ENCODE data around the gene DENND4A. TPM values are rescaled to one million over a fixed set of nuclear protein-coding genes. Genes with fewer than 3 reads are reported as not detected.

DENND4A gene
- total RNA-seq, 1 experiment from 2014 or later: 16.9 TPM

GRCh38 chr15:65777053-65777452 is 15.0 kb downstream of the DENND4A start:
- intact Hi-C loops (cut with micrococcal nuclease): no loop called here
- no peak for DNase-seq (ENCODE audit: unreplicated experiment)
- no TSS peak for BruUV-seq (replicated peaks)
- Mint-ChIP-seq H3K27me3 (ENCODE audit: insufficient read depth, unreplicated experiment) (no peaks in the 10 kb centered on the region), H3K4me1 (ENCODE audit: insufficient read depth, unreplicated experiment) (no peaks in the 10 kb centered on the region), H3K4me3 (ENCODE audit: unreplicated experiment) (no peak overlapping the region), H3K27ac (ENCODE audit: low read depth, unreplicated experiment) (no peak overlapping the region), H3K36me3 (ENCODE audit: insufficient read depth, unreplicated experiment) (no peaks in the 10 kb centered on the region), H3K9me3 (ENCODE audit: unreplicated experiment) (no peaks in the 10 kb centered on the region)
- ChIA-PET POLR2A (interaction anchor here (1.5 kb wide), 1 partner anchor 14 kb away, joined by 8 read pairs; the partner anchor contains the start of gene DENND4A), CTCF (no interaction called here)
- TF ChIP-seq, protein P1, sequence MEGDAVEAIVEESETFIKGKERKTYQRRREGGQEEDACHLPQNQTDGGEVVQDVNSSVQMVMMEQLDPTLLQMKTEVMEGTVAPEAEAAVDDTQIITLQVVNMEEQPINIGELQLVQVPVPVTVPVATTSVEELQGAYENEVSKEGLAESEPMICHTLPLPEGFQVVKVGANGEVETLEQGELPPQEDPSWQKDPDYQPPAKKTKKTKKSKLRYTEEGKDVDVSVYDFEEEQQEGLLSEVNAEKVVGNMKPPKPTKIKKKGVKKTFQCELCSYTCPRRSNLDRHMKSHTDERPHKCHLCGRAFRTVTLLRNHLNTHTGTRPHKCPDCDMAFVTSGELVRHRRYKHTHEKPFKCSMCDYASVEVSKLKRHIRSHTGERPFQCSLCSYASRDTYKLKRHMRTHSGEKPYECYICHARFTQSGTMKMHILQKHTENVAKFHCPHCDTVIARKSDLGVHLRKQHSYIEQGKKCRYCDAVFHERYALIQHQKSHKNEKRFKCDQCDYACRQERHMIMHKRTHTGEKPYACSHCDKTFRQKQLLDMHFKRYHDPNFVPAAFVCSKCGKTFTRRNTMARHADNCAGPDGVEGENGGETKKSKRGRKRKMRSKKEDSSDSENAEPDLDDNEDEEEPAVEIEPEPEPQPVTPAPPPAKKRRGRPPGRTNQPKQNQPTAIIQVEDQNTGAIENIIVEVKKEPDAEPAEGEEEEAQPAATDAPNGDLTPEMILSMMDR (IDR thresholded peaks at IDR 0.05; ENCODE audit: unreplicated experiment): no peak

DNA sequence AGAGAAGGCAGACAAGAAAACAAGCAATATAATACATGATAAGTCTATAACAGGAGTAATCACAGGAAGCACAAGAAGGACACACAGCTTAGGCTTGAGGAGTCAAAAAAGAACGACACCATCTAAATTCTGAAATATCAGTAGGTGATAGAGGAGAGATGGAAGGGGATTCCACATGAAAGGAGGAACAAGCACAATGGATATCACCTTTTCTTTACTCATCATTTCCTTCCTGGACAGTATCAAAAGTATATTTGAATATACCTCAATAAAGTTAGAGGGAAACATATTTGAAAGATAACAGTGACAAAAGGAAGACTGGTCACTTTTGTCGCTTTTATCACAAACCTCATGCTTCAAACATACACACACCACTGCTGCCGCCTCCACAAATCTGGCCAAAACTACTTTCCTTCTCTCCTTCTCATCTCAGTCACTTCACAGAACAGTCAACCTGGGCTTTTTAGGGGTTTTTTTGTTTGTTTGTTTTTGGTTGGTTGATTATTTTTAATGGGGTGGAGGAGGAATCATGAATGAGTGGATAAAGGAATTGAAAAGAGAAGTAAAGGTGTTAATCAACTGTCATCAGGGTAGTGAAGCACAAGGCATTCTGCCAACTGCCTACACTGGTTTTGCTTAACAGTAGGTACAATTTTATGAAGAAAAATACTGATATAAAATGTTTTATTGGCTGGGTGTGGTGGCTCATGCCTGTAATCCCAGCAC is 18.5 kb downstream of the DENND4A start:
- Mint-ChIP-seq H3K4me3 (ENCODE audit: unreplicated experiment) (no peak overlapping the region), H3K36me3 (ENCODE audit: insufficient read depth, unreplicated experiment) (no peaks in the 10 kb centered on the region), H3K27me3 (ENCODE audit: insufficient read depth, unreplicated experiment) (no peaks in the 10 kb centered on the region), H3K27ac (ENCODE audit: low read depth, unreplicated experiment) (no peak overlapping the region), H3K4me1 (ENCODE audit: insufficient read depth, unreplicated experiment) (no peaks in the 10 kb centered on the region), H3K9me3 (ENCODE audit: unreplicated experiment) (no peaks in the 10 kb centered on the region)
- no TSS peak for BruUV-seq (replicated peaks)
- TF ChIP-seq, protein P1 (IDR thresholded peaks at IDR 0.05; ENCODE audit: unreplicated experiment): no peak
- intact Hi-C loops (cut with micrococcal nuclease): no loop called here
- CTCF ChIA-PET: interaction anchor here (0.6 kb wide), 1 partner anchor 20 kb away, joined by 3 read pairs; no protein-coding TSS in a partner anchor
- POLR2A ChIA-PET: no interaction called here
- DNase-seq (ENCODE audit: unreplicated experiment): no peak

- ChIA-PET POLR2A (no interaction called here), CTCF (interaction anchor here (0.6 kb wide), 1 partner anchor 47 kb away, joined by 5 read pairs; no protein-coding TSS in a partner anchor)
- no peaks in the 10 kb centered on the region for H3K9me3 Mint-ChIP-seq (ENCODE audit: unreplicated experiment)
- no peak overlapping the region for H3K4me3 Mint-ChIP-seq (ENCODE audit: unreplicated experiment)
- TF ChIP-seq, protein P1 (IDR thresholded peaks at IDR 0.05; ENCODE audit: unreplicated experiment): no peak
- no peaks in the 10 kb centered on the region for H3K4me1 Mint-ChIP-seq (ENCODE audit: insufficient read depth, unreplicated experiment)
- no peak for DNase-seq (ENCODE audit: unreplicated experiment)
- no peak overlapping the region for H3K27ac Mint-ChIP-seq (ENCODE audit: low read depth, unreplicated experiment)
- H3K36me3 Mint-ChIP-seq (ENCODE audit: insufficient read depth, unreplicated experiment): no peaks in the 10 kb centered on the region
- intact Hi-C loops (cut with micrococcal nuclease): no loop called here
- no peaks in the 10 kb centered on the region for H3K27me3 Mint-ChIP-seq (ENCODE audit: insufficient read depth, unreplicated experiment)
- no TSS peak for BruUV-seq (replicated peaks)
These were observed 19.2 kb downstream of the DENND4A start for GRCh38 chr15:65772930-65773329.

- no TSS peak for BruUV-seq (replicated peaks)
- peaks cover under 1% of the 10 kb centered on the region for H3K36me3 Mint-ChIP-seq (ENCODE audit: insufficient read depth, unreplicated experiment)
- CTCF ChIA-PET: no interaction called here
- intact Hi-C loops (cut with micrococcal nuclease): no loop called here
- peaks cover 4% of the 10 kb centered on the region for H3K4me1 Mint-ChIP-seq (ENCODE audit: insufficient read depth, unreplicated experiment)
- no peak overlapping the region for H3K4me3 Mint-ChIP-seq (ENCODE audit: unreplicated experiment)
- H3K27ac Mint-ChIP-seq (ENCODE audit: low read depth, unreplicated experiment): no peak overlapping the region
- TF ChIP-seq, protein P1 (IDR thresholded peaks at IDR 0.05; ENCODE audit: unreplicated experiment): no peak
- DNase-seq (ENCODE audit: unreplicated experiment): no peak
- H3K9me3 Mint-ChIP-seq (ENCODE audit: unreplicated experiment): no peaks in the 10 kb centered on the region
- no peaks in the 10 kb centered on the region for H3K27me3 Mint-ChIP-seq (ENCODE audit: insufficient read depth, unreplicated experiment)
- POLR2A ChIA-PET: no interaction called here
These were observed 20.2 kb downstream of the DENND4A start for GRCh38 chr15:65771870-65772269.
